Tibial nerve (tissue), 4 donors: ENCODE data around the gene KIF6. TPM values are rescaled to one million over a fixed set of nuclear protein-coding genes. Genes with fewer than 3 reads are reported as not detected.

ENCODE experiments used
- DNase-seq, 2 donors: peaks; one replicate each; pipeline ENCODE4 v3.0.0-alpha.2; 2019; ENCODE audit warnings: low spot score in 2 of 2
- H3K27ac ChIP-seq, 4 donors: fragments of 200-600 bp; sonication (generic) in 3 of 4; one replicate each; pipeline ENCODE4 v1.5.1; 2017 to 2019; ENCODE audit warnings: mild to moderate bottlenecking in 1 of 4
- H3K27me3 ChIP-seq, 2 donors: fragments of 200-600 bp; sonication (generic) in 1 of 2; one replicate each; pipeline versions ENCODE4 v1.5.1 to v1.6.0; 2017 to 2019
- H3K36me3 ChIP-seq, 3 donors: fragments of 200-600 bp; sonication (generic); one replicate each; pipeline ENCODE4 v1.5.1; 2018 to 2019
- H3K4me1 ChIP-seq, 4 donors: fragments of 200-600 bp; sonication (generic) in 3 of 4; one replicate each; pipeline ENCODE4 v1.5.1; 2017 to 2019
- H3K4me3 ChIP-seq, 4 donors: fragments of 200-600 bp; sonication (generic) in 3 of 4; one replicate each; pipeline ENCODE4 v1.5.1; 2017 to 2019; ENCODE audit warnings: mild to moderate bottlenecking in 1 of 4, moderate library complexity in 1 of 4
- H3K9me3 ChIP-seq, 4 donors: fragments of 200-600 bp; sonication (generic) in 3 of 4; one replicate each; pipeline ENCODE4 v1.5.1; 2017 to 2019
- CTCF ChIP-seq, 5 experiments: fragments of 200-600 bp in 3 of 5; fragments of 450-650 bp in 2 of 5; sonication (generic) in 3 of 5; IDR thresholded peaks; one replicate each; pipeline ENCODE4 v1.5.1; 2016 to 2019; ENCODE audit warnings: antibody characterized with exemption in 5 of 5, mild to moderate bottlenecking in 3 of 5, moderate library complexity in 2 of 5
- EP300 ChIP-seq, 2 donors: sonication (generic); formaldehyde crosslinking; IDR thresholded peaks; one replicate each; pipeline ENCODE4 v1.6.1; 2017; ENCODE audit warnings: antibody characterized with exemption in 2 of 2, mild to moderate bottlenecking in 1 of 2
- POLR2A ChIP-seq, 2 donors: fragments of 450-650 bp; IDR thresholded peaks; one replicate each; pipeline ENCODE4 v1.6.1; 2017; ENCODE audit warnings: antibody characterized with exemption in 2 of 2, mild to moderate bottlenecking in 2 of 2, moderate library complexity in 2 of 2
- WGBS, 2 donors: methylation state at CpG; one replicate each; pipeline ENCODE4 v1.1.5; 2018; 5-methylcytosine and 5-hydroxymethylcytosine counted together
- total RNA-seq, 4 donors: library from RNA; depleted of rRNA; stranded (reverse); fragments of >200 nt; gene quantifications; one replicate each; pipeline ENCODE4 v1.1.0, GENCODE V29; 2016

KIF6 gene
- total RNA-seq, 4 donors from 2014 or later, result 0.22 to 0.59 TPM; not detected in 2

GRCh38 chr6:39593646-39594045 is 131.6 kb downstream of the KIF6 start:
- no peaks in the 10 kb centered on the region for H3K4me1 ChIP-seq
- no peaks in the 10 kb centered on the region for H3K9me3 ChIP-seq
- 87 to 94% methylated on average over 2 of the region's 2 CpGs for WGBS, 2 donors
- H3K27ac ChIP-seq, result no peak overlapping the region
- no peak overlapping the region for H3K4me3 ChIP-seq
- no peaks in the 10 kb centered on the region for H3K27me3 ChIP-seq
- TF ChIP-seq CTCF (IDR thresholded peaks at IDR 0.05), result no peak
- TF ChIP-seq POLR2A (IDR thresholded peaks at IDR 0.05), result no peak
- TF ChIP-seq EP300 (IDR thresholded peaks at IDR 0.05), result no peak
- no peak for DNase-seq
- H3K36me3 ChIP-seq, result no peaks in the 10 kb centered on the region

- WGBS, 2 donors, result 84 to 86% methylated on average over 5 of the region's 5 CpGs
- Histone ChIP-seq H3K9me3 (no peaks in the 10 kb centered on the region), H3K27ac (no peak overlapping the region), H3K36me3 (no peaks in the 10 kb centered on the region), H3K4me3 (no peak overlapping the region), H3K27me3 (no peaks in the 10 kb centered on the region), H3K4me1 (no peaks in the 10 kb centered on the region)
- TF ChIP-seq EP300 (IDR thresholded peaks at IDR 0.05) (no peak), CTCF (IDR thresholded peaks at IDR 0.05) (no peak), POLR2A (IDR thresholded peaks at IDR 0.05) (no peak)
- no peak for DNase-seq
Measured at GRCh38 chr6:39590871-39591393, 134.3 kb downstream of the KIF6 start.

- no peak for DNase-seq
- no peaks in the 10 kb centered on the region for H3K9me3 ChIP-seq
- H3K27me3 ChIP-seq, result no peaks in the 10 kb centered on the region
- no peak overlapping the region for H3K4me3 ChIP-seq
- no peak overlapping the region for H3K27ac ChIP-seq
- no peaks in the 10 kb centered on the region for H3K36me3 ChIP-seq
- TF ChIP-seq POLR2A (IDR thresholded peaks at IDR 0.05) (no peak), EP300 (IDR thresholded peaks at IDR 0.05) (no peak), CTCF (IDR thresholded peaks at IDR 0.05) (no peak)
- H3K4me1 ChIP-seq, result no peaks in the 10 kb centered on the region
- WGBS, 2 donors, result 89 to 94% methylated on average over 4 of the region's 4 CpGs
Measured at GRCh38 chr6:39587080-39587479, 138.1 kb downstream of the KIF6 start.

GRCh38 chr6:39585641-39586040 is 139.6 kb downstream of the KIF6 start:
- Histone ChIP-seq H3K27ac (no peak overlapping the region), H3K4me1 (no peaks in the 10 kb centered on the region), H3K9me3 (no peaks in the 10 kb centered on the region), H3K27me3 (no peaks in the 10 kb centered on the region), H3K4me3 (no peak overlapping the region), H3K36me3 (no peaks in the 10 kb centered on the region)
- 94 to 97% methylated on average over 2 of the region's 2 CpGs for WGBS, 2 donors
- no peak for DNase-seq
- no peak for TF ChIP-seq POLR2A (IDR thresholded peaks at IDR 0.05)
- TF ChIP-seq CTCF (IDR thresholded peaks at IDR 0.05), result no peak
- no peak for TF ChIP-seq EP300 (IDR thresholded peaks at IDR 0.05)

GRCh38 chr6:39577446-39578165 is 147.6 kb downstream of the KIF6 start:
- no peaks in the 10 kb centered on the region for H3K4me1 ChIP-seq
- no peaks in the 10 kb centered on the region for H3K36me3 ChIP-seq
- no peak overlapping the region for H3K27ac ChIP-seq
- H3K9me3 ChIP-seq, result peaks cover 0 to 4% (median 0%) of the 10 kb centered on the region in 4 donors
- no peak for TF ChIP-seq CTCF (IDR thresholded peaks at IDR 0.05)
- no peak for DNase-seq
- no peaks in the 10 kb centered on the region for H3K27me3 ChIP-seq
- 60 to 66% methylated on average over 6 of the region's 6 CpGs for WGBS, 2 donors
- H3K4me3 ChIP-seq, result no peak overlapping the region
